ENCODE results near the gene GRHL1.
A peak's percentile ranks its signal among the peaks of the same experiment; 100 is the strongest.

The GRHL1 gene

GRCh38 chr2:9970200-9971044 is 18.9 kb downstream of the GRHL1 start:
- Mint-ChIP-seq H3K4me1 (ENCODE audit: low read depth in 2 of 2) (peaks cover 0 to under 1% of the 10 kb centered on the region in 2 donors), H3K27ac (no peak overlapping the region), H3K27me3 (peaks cover 8 to 15% of the 10 kb centered on the region in 2 donors), H3K9me3 (no peaks in the 10 kb centered on the region), H3K36me3 (ENCODE audit: insufficient read depth) (no peaks in the 10 kb centered on the region), H3K4me3 (no peak overlapping the region)
- DNase-seq (no peak), ATAC-seq (replicated peaks) (no peak)

GRCh38 chr2:9971105-9971818 is 19.8 kb downstream of the GRHL1 start:
- Mint-ChIP-seq H3K27ac (no peak overlapping the region), H3K4me3 (no peak overlapping the region), H3K27me3 (peaks cover 13 to 22% of the 10 kb centered on the region in 2 donors), H3K4me1 (ENCODE audit: low read depth in 2 of 2) (no peaks in the 10 kb centered on the region), H3K9me3 (no peaks in the 10 kb centered on the region), H3K36me3 (ENCODE audit: insufficient read depth) (no peaks in the 10 kb centered on the region)
- DNase-seq (no peak), ATAC-seq (replicated peaks) (no peak)

GRCh38 chr2:9971890-9972289 is 20.4 kb downstream of the GRHL1 start:
- no peaks in the 10 kb centered on the region for H3K9me3 Mint-ChIP-seq
- no peaks in the 10 kb centered on the region for H3K4me1 Mint-ChIP-seq (ENCODE audit: low read depth in 2 of 2)
- H3K36me3 Mint-ChIP-seq (ENCODE audit: insufficient read depth): no peaks in the 10 kb centered on the region
- DNase-seq: no peak
- no peak overlapping the region for H3K4me3 Mint-ChIP-seq
- ATAC-seq (replicated peaks): no peak
- H3K27me3 Mint-ChIP-seq: peaks cover 20 to 28% of the 10 kb centered on the region in 2 donors
- H3K27ac Mint-ChIP-seq: no peak overlapping the region

GRCh38 chr2:9972621-9973479 is 21.4 kb downstream of the GRHL1 start:
- ATAC-seq (replicated peaks): no peak

GRCh38 chr2:9973690-9974089 is 22.2 kb downstream of the GRHL1 start:
- Mint-ChIP-seq H3K4me3 (no peak overlapping the region), H3K27me3 (peaks cover 35 to 46% of the 10 kb centered on the region in 2 donors), H3K9me3 (no peaks in the 10 kb centered on the region), H3K36me3 (ENCODE audit: insufficient read depth) (no peaks in the 10 kb centered on the region), H3K4me1 (ENCODE audit: low read depth in 2 of 2) (no peaks in the 10 kb centered on the region), H3K27ac (no peak overlapping the region)
- ATAC-seq (replicated peaks): no peak
- no peak for DNase-seq

More at GRCh38 chr2:9972621-9973479, 21.4 kb downstream of the GRHL1 start:
- no peak overlapping the region for H3K4me3 Mint-ChIP-seq
- H3K9me3 Mint-ChIP-seq: no peaks in the 10 kb centered on the region
- peaks cover 26 to 38% of the 10 kb centered on the region in 2 donors for H3K27me3 Mint-ChIP-seq
- no peaks in the 10 kb centered on the region for H3K36me3 Mint-ChIP-seq (ENCODE audit: insufficient read depth)
- no peak overlapping the region for H3K27ac Mint-ChIP-seq
- no peaks in the 10 kb centered on the region for H3K4me1 Mint-ChIP-seq (ENCODE audit: low read depth in 2 of 2)
- DNase-seq: no peak

GRCh38 chr2:9974343-9974742 is 22.9 kb downstream of the GRHL1 start:
- Mint-ChIP-seq H3K4me1 (ENCODE audit: low read depth in 2 of 2) (no peaks in the 10 kb centered on the region), H3K9me3 (no peaks in the 10 kb centered on the region), H3K36me3 (ENCODE audit: insufficient read depth) (no peaks in the 10 kb centered on the region), H3K27ac (no peak overlapping the region), H3K4me3 (no peak overlapping the region), H3K27me3 (peaks cover 35 to 46% of the 10 kb centered on the region in 2 donors)
- no peak for ATAC-seq (replicated peaks)
- no peak for DNase-seq

GRCh38 chr2:9975328-9975727 is 23.8 kb downstream of the GRHL1 start:
- H3K36me3 Mint-ChIP-seq (ENCODE audit: insufficient read depth): no peaks in the 10 kb centered on the region
- H3K9me3 Mint-ChIP-seq: no peaks in the 10 kb centered on the region
- DNase-seq: no peak
- peaks cover 35 to 46% of the 10 kb centered on the region in 2 donors for H3K27me3 Mint-ChIP-seq
- no peak for ATAC-seq (replicated peaks)
- H3K4me1 Mint-ChIP-seq (ENCODE audit: low read depth in 2 of 2): peaks cover 3 to 4% of the 10 kb centered on the region in 2 donors
- no peak overlapping the region for H3K27ac Mint-ChIP-seq
- H3K4me3 Mint-ChIP-seq: no peak overlapping the region

GRCh38 chr2:9975805-9976447 is 24.4 kb downstream of the GRHL1 start:
- H3K4me3 Mint-ChIP-seq: no peak overlapping the region
- DNase-seq (no peak), ATAC-seq (replicated peaks) (no peak)
- peaks cover 3 to 4% of the 10 kb centered on the region in 2 donors for H3K4me1 Mint-ChIP-seq (ENCODE audit: low read depth in 2 of 2)
- no peaks in the 10 kb centered on the region for H3K9me3 Mint-ChIP-seq
- H3K36me3 Mint-ChIP-seq (ENCODE audit: insufficient read depth): no peaks in the 10 kb centered on the region
- H3K27ac Mint-ChIP-seq: no peak overlapping the region
- H3K27me3 Mint-ChIP-seq: peaks cover 35 to 49% of the 10 kb centered on the region in 2 donors

- Mint-ChIP-seq H3K27me3 (peaks cover 28 to 49% of the 10 kb centered on the region in 2 donors), H3K27ac (no peak overlapping the region)
Measured at GRCh38 chr2:9979977-9980376, 28.5 kb downstream of the GRHL1 start.

GRCh38 chr2:9980520-9980919 is 29.0 kb downstream of the GRHL1 start:
- H3K4me1 Mint-ChIP-seq (ENCODE audit: low read depth in 2 of 2): peaks cover 7 to 9% of the 10 kb centered on the region in 2 donors
- H3K9me3 Mint-ChIP-seq: no peaks in the 10 kb centered on the region
- H3K4me3 Mint-ChIP-seq: no peak overlapping the region
- no peak overlapping the region for H3K27ac Mint-ChIP-seq
- peaks cover 27 to 49% of the 10 kb centered on the region in 2 donors for H3K27me3 Mint-ChIP-seq
- no peak for DNase-seq
- ATAC-seq (replicated peaks): no peak
- H3K36me3 Mint-ChIP-seq (ENCODE audit: insufficient read depth): no peaks in the 10 kb centered on the region

More at GRCh38 chr2:9979977-9980376, 28.5 kb downstream of the GRHL1 start:
- H3K4me3 Mint-ChIP-seq: no peak overlapping the region
- H3K9me3 Mint-ChIP-seq: no peaks in the 10 kb centered on the region
- DNase-seq (no peak), ATAC-seq (replicated peaks) (peak; percentile 40)
- H3K36me3 Mint-ChIP-seq (ENCODE audit: insufficient read depth): no peaks in the 10 kb centered on the region
- H3K4me1 Mint-ChIP-seq (ENCODE audit: low read depth in 2 of 2): peaks cover 7 to 9% of the 10 kb centered on the region in 2 donors

- H3K36me3 Mint-ChIP-seq (ENCODE audit: insufficient read depth): no peaks in the 10 kb centered on the region
- ATAC-seq (replicated peaks) (no peak), DNase-seq (no peak)
- H3K9me3 Mint-ChIP-seq: no peaks in the 10 kb centered on the region
- peaks cover 7 to 9% of the 10 kb centered on the region in 2 donors for H3K4me1 Mint-ChIP-seq (ENCODE audit: low read depth in 2 of 2)
- no peak overlapping the region for H3K27ac Mint-ChIP-seq
- no peak overlapping the region for H3K4me3 Mint-ChIP-seq
- peaks cover 18 to 37% of the 10 kb centered on the region in 2 donors for H3K27me3 Mint-ChIP-seq
Measured at GRCh38 chr2:9981655-9982054, 30.2 kb downstream of the GRHL1 start.

- peaks cover 7 to 9% of the 10 kb centered on the region in 2 donors for H3K4me1 Mint-ChIP-seq (ENCODE audit: low read depth in 2 of 2)
- no peaks in the 10 kb centered on the region for H3K9me3 Mint-ChIP-seq
- no peak for ATAC-seq (replicated peaks)
- H3K27me3 Mint-ChIP-seq: peaks cover 13 to 31% of the 10 kb centered on the region in 2 donors
- DNase-seq: no peak
- H3K4me3 Mint-ChIP-seq: no peak overlapping the region
- H3K36me3 Mint-ChIP-seq (ENCODE audit: insufficient read depth): no peaks in the 10 kb centered on the region
- no peak overlapping the region for H3K27ac Mint-ChIP-seq
Measured at GRCh38 chr2:9982248-9982647, 30.8 kb downstream of the GRHL1 start.

GRCh38 chr2:9982891-9983290 is 31.4 kb downstream of the GRHL1 start:
- H3K36me3 Mint-ChIP-seq (ENCODE audit: insufficient read depth): no peaks in the 10 kb centered on the region
- H3K27ac Mint-ChIP-seq: no peak overlapping the region
- DNase-seq: no peak
- H3K4me3 Mint-ChIP-seq: no peak overlapping the region
- peaks cover 8 to 25% of the 10 kb centered on the region in 2 donors for H3K27me3 Mint-ChIP-seq
- ATAC-seq (replicated peaks): no peak
- H3K9me3 Mint-ChIP-seq: no peaks in the 10 kb centered on the region
- peaks cover 7 to 9% of the 10 kb centered on the region in 2 donors for H3K4me1 Mint-ChIP-seq (ENCODE audit: low read depth in 2 of 2)
